Measurements from ENCODE around the gene DEK.

- TF ChIP-seq, protein P1, sequence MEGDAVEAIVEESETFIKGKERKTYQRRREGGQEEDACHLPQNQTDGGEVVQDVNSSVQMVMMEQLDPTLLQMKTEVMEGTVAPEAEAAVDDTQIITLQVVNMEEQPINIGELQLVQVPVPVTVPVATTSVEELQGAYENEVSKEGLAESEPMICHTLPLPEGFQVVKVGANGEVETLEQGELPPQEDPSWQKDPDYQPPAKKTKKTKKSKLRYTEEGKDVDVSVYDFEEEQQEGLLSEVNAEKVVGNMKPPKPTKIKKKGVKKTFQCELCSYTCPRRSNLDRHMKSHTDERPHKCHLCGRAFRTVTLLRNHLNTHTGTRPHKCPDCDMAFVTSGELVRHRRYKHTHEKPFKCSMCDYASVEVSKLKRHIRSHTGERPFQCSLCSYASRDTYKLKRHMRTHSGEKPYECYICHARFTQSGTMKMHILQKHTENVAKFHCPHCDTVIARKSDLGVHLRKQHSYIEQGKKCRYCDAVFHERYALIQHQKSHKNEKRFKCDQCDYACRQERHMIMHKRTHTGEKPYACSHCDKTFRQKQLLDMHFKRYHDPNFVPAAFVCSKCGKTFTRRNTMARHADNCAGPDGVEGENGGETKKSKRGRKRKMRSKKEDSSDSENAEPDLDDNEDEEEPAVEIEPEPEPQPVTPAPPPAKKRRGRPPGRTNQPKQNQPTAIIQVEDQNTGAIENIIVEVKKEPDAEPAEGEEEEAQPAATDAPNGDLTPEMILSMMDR (conservative IDR thresholded peaks at IDR 0.05; ENCODE audit: low read depth, low read length), result no peak
- no peak for TF ChIP-seq EZH2 (IDR thresholded peaks at IDR 0.05; ENCODE audit: borderline replicate concordance, low read depth, low read length, poor library complexity, severe bottlenecking)
These were observed 20.1 kb downstream of the DEK start for GRCh38 chr6:18244251-18244650.

Measured in A673 (cell line).